NCI-H2196 (cell line): ENCODE data around the gene VPS52.

Source experiments
- DNase-seq: peaks from one replicate; lab custom pipeline; 2025; ENCODE audit not compliant: unreplicated experiment; lab: John Stamatoyannopoulos, UW

VPS52 gene

GRCh38 chr6:33305052-33305451, 33.4 kb upstream of the VPS52 start:
- no peak for DNase-seq

GRCh38 chr6:33304216-33304615, 32.5 kb upstream of the VPS52 start:
- no peak for DNase-seq

GRCh38 chr6:33301877-33302276, 30.2 kb upstream of the VPS52 start:
- DNase-seq = no peak

- peak; percentile 93 for DNase-seq
These were observed 27.7 kb upstream of the VPS52 start for GRCh38 chr6:33299237-33299944.

GRCh38 chr6:33298773-33299236, 27.1 kb upstream of the VPS52 start, which contains the start of gene RGL2:
RGL2 (minus strand) TSS chr6:33298942; CDS start chr6:33298610, 332 bp downstream.
- DNase-seq = peak; percentile 71

- peak; percentile 71 for DNase-seq
These were observed 26.5 kb upstream of the VPS52 start for GRCh38 chr6:33297956-33298772.

GRCh38 chr6:33297406-33297955, 25.8 kb upstream of the VPS52 start:
- peak; percentile 56 for DNase-seq

- no peak for DNase-seq
These were observed 25.2 kb upstream of the VPS52 start for GRCh38 chr6:33296797-33297405.

GRCh38 chr6:33295621-33296369, 24.1 kb upstream of the VPS52 start:
- DNase-seq = no peak

- DNase-seq = no peak
These were observed 22.6 kb upstream of the VPS52 start for GRCh38 chr6:33294086-33294823.

- DNase-seq = no peak
These were observed 21.5 kb upstream of the VPS52 start for GRCh38 chr6:33292996-33293682.

- no peak for DNase-seq
These were observed 18.8 kb upstream of the VPS52 start for GRCh38 chr6:33290459-33290858.

GRCh38 chr6:33289784-33290315, 18.2 kb upstream of the VPS52 start:
- no peak for DNase-seq

GRCh38 chr6:33288921-33289783, 17.5 kb upstream of the VPS52 start, which contains the start of the genes PFDN6 and WDR46:
PFDN6 (plus strand) TSS chr6:33289601; CDS start chr6:33289857, 256 bp downstream.
WDR46 (minus strand) TSS chr6:33289239; CDS start chr6:33289170, 69 bp downstream.
- peak; percentile 89 for DNase-seq

GRCh38 chr6:33288141-33288920, 16.7 kb upstream of the VPS52 start:
- DNase-seq = no peak

GRCh38 chr6:33286946-33287914, 15.6 kb upstream of the VPS52 start:
- DNase-seq = no peak
